ENCODE measurements around the gene ZNF554. TPM values are rescaled to one million over a fixed set of nuclear protein-coding genes. Genes with fewer than 3 reads are reported as not detected.

ZNF554 gene
- total and polyA plus RNA-seq, 2 of the 8 experiments (the other 6 are each of a cell fraction or from before 2014, with no cell fraction given), result 1.8 to 5.7 TPM

- TF ChIP-seq TAF7 (optimal IDR thresholded peaks at IDR 0.05; ENCODE audit: borderline replicate concordance, low read depth, low read length), result no peak
- no peak for TF ChIP-seq CBX8 (IDR thresholded peaks at IDR 0.05; ENCODE audit: borderline replicate concordance, low read depth, low read length)
These were observed 35.9 kb upstream of the ZNF554 start (continued) for GRCh38 chr19:2783781-2784145.
